Fibroblast of lung (primary cell): Measurements from ENCODE around the gene TARS3. TPM values are rescaled to one million over a fixed set of nuclear protein-coding genes. Genes with fewer than 3 reads are reported as not detected.

Source experiments
- DNase-seq, 2 donors: peaks; one replicate each; pipeline versions ENCODE4 v3.0.0 to v3.0.0-alpha.2; 2010; ENCODE audit warnings: low read depth in 2 of 2
- H2AFZ ChIP-seq: 2 replicates; pipeline ENCODE4 v1.5.1; 2012; ENCODE audit warnings: low read length, control low read depth, inconsistent platforms
- H3K27ac ChIP-seq: 2 replicates; pipeline ENCODE4 v1.5.1; 2011; ENCODE audit warnings: low read length, control low read depth; ENCODE audit not compliant: insufficient read depth
- H3K27me3 ChIP-seq: 2 replicates; pipeline ENCODE4 v1.5.1; 2011; ENCODE audit warnings: mild to moderate bottlenecking, low read length; ENCODE audit not compliant: control insufficient read depth, insufficient read depth
- H3K36me3 ChIP-seq: 2 replicates; pipeline ENCODE4 v1.5.1; 2011; ENCODE audit warnings: low read length; ENCODE audit not compliant: control insufficient read depth, insufficient read depth
- H3K4me1 ChIP-seq: 2 replicates; pipeline ENCODE4 v1.5.1; 2011; ENCODE audit warnings: low read length; ENCODE audit not compliant: control insufficient read depth, insufficient read depth; ENCODE audit errors: extremely low read depth
- H3K4me2 ChIP-seq: 2 replicates; pipeline ENCODE4 v1.5.1; 2011; ENCODE audit warnings: low read length, control low read depth; ENCODE audit not compliant: insufficient read depth; ENCODE audit errors: extremely low read depth
- H3K4me3 ChIP-seq, 4 experiments: fragments of 200-600 bp in 1 of 4; sonication (generic) in 1 of 4; replicated peaks in 1 of 4; 2 replicates each; pipeline ENCODE4 v1.5.1; 2011 to 2016; ENCODE audit warnings: low read length in 4 of 4, low read depth in 3 of 4, mild to moderate bottlenecking in 3 of 4, control low read depth in 2 of 4, inconsistent platforms in 1 of 4, mixed read lengths in 1 of 4; ENCODE audit not compliant: insufficient read depth in 1 of 4; ENCODE audit errors: control extremely low read depth in 1 of 4
- H3K79me2 ChIP-seq: 2 replicates; pipeline ENCODE4 v1.5.1; 2012; ENCODE audit warnings: mild to moderate bottlenecking, low read length, inconsistent platforms; ENCODE audit not compliant: control insufficient read depth, insufficient read depth
- H3K9ac ChIP-seq: 2 replicates; pipeline ENCODE4 v1.5.1; 2011; ENCODE audit warnings: mild to moderate bottlenecking, low read length, control low read depth; ENCODE audit not compliant: insufficient read depth
- H3K9me3 ChIP-seq: 2 replicates; pipeline ENCODE4 v1.5.1; 2012; ENCODE audit warnings: low read depth, low read length; ENCODE audit not compliant: control insufficient read depth, insufficient read depth
- H4K20me1 ChIP-seq: 2 replicates; pipeline ENCODE4 v1.5.1; 2011; ENCODE audit warnings: low read length; ENCODE audit not compliant: control insufficient read depth, insufficient read depth; ENCODE audit errors: extremely low read depth
- CTCF ChIP-seq, 2 donors: IDR thresholded peaks in 1 of 2; conservative IDR thresholded peaks in 1 of 2; 1 replicate in 1 of 2; 2 replicates in 1 of 2; pipeline ENCODE4 v1.5.1; 2011 to 2012; ENCODE audit warnings: low read length in 2 of 2, control low read depth in 1 of 2, inconsistent platforms in 1 of 2, low read depth in 1 of 2, mild to moderate bottlenecking in 1 of 2
- EZH2 ChIP-seq: IDR thresholded peaks from 2 replicates; pipeline ENCODE4 v1.5.1; 2012; ENCODE audit warnings: low read length, control low read depth, mild to moderate bottlenecking; ENCODE audit errors: missing control alignments
- polyA plus RNA-seq, 2 donors: library from polyadenylated mRNA; depleted of rRNA in 1 of 2; stranded (reverse) in 1 of 2; unstranded in 1 of 2; fragments of >200 nt; gene quantifications; 2 replicates each; pipeline ENCODE4 v1.2.1, GENCODE V29; 2011 to 2012; ENCODE audit warnings: missing spikeins in 1 of 2
- total RNA-seq: library from RNA; depleted of rRNA; stranded (reverse); fragments of >200 nt; gene quantifications from 2 replicates; pipeline ENCODE4 v1.2.1, GENCODE V29; 2014

Gene TARS3
- total and polyA plus RNA-seq, 2 donors (not counting 1 experiment from before 2014, with no cell fraction given) = 4.3 to 23.3 TPM

- DNase-seq = no peak
- H3K27ac ChIP-seq = no peak overlapping the region
- no peak overlapping the region for H2AFZ ChIP-seq
- H3K9me3 ChIP-seq = no peaks in the 10 kb centered on the region
- H4K20me1 ChIP-seq = no peaks in the 10 kb centered on the region
- no peak overlapping the region for H3K9ac ChIP-seq
- H3K4me3 ChIP-seq = no peak overlapping the region
- H3K36me3 ChIP-seq = no peaks in the 10 kb centered on the region
- H3K4me1 ChIP-seq = peaks cover 3% of the 10 kb centered on the region
- TF ChIP-seq EZH2 (no peak), CTCF (conservative IDR thresholded peaks at IDR 0.05 in 1 of 2, IDR thresholded peaks at IDR 0.05 in 1 of 2; ENCODE audit: low read depth in 1 of 2, low read length in 2 of 2) (no peak)
- H3K79me2 ChIP-seq = peaks cover 31% of the 10 kb centered on the region
- no peaks in the 10 kb centered on the region for H3K27me3 ChIP-seq
- H3K4me2 ChIP-seq = no peak overlapping the region
Measured at GRCh38 chr15:101654171-101654570, 70.1 kb downstream of the TARS3 start.

GRCh38 chr15:101652786-101653430 is 71.4 kb downstream of the TARS3 start:
- no peaks in the 10 kb centered on the region for H3K9me3 ChIP-seq
- DNase-seq = no peak
- peak overlapping the region; percentile 92 for H3K27ac ChIP-seq
- peaks cover 3% of the 10 kb centered on the region for H3K4me1 ChIP-seq
- peak overlapping the region; percentile 75 to 94 (median 88) for H3K4me3 ChIP-seq
- no peaks in the 10 kb centered on the region for H3K27me3 ChIP-seq
- peaks cover 42% of the 10 kb centered on the region for H3K79me2 ChIP-seq
- H3K9ac ChIP-seq = peak overlapping the region; percentile 97
- TF ChIP-seq CTCF (conservative IDR thresholded peaks at IDR 0.05 in 1 of 2, IDR thresholded peaks at IDR 0.05 in 1 of 2; ENCODE audit: low read depth in 1 of 2, low read length in 2 of 2) (no peak), EZH2 (no peak)
- H3K4me2 ChIP-seq = peak overlapping the region; percentile 98
- H4K20me1 ChIP-seq = no peaks in the 10 kb centered on the region
- no peaks in the 10 kb centered on the region for H3K36me3 ChIP-seq
- H2AFZ ChIP-seq = no peak overlapping the region

GRCh38 chr15:101652098-101652785 is 72.0 kb downstream of the TARS3 start, which contains the start of gene TM2D3:
Gene TM2D3, minus strand, starts transcription at chr15:101652381. Its CDS starts 20 bp downstream, at chr15:101652361.
- peak within 1 kb of the TSS; percentile 97 for H3K9ac ChIP-seq
- no peaks in the 10 kb centered on the region for H3K9me3 ChIP-seq
- peak; percentile 62 to 76 for TF ChIP-seq CTCF (conservative IDR thresholded peaks at IDR 0.05 in 1 of 2, IDR thresholded peaks at IDR 0.05 in 1 of 2; ENCODE audit: low read depth in 1 of 2, low read length in 2 of 2)
- no peak for TF ChIP-seq EZH2
- peak within 1 kb of the TSS; percentile 92 for H3K27ac ChIP-seq
- peaks cover 3% of the 10 kb centered on the region for H3K4me1 ChIP-seq
- peak within 1 kb of the TSS; percentile 86 for H2AFZ ChIP-seq
- peaks cover 43% of the 10 kb centered on the region for H3K79me2 ChIP-seq
- no peaks in the 10 kb centered on the region for H3K36me3 ChIP-seq
- H3K4me3 ChIP-seq = peak within 1 kb of the TSS; percentile 91 to 94 (median 92)
- H3K4me2 ChIP-seq = peak within 1 kb of the TSS; percentile 100
- no peaks in the 10 kb centered on the region for H4K20me1 ChIP-seq
- DNase-seq = peak; percentile 87 to 91
- H3K27me3 ChIP-seq = no peaks in the 10 kb centered on the region
